Neural progenitor cell (in vitro differentiated cells): ENCODE measurements around the gene CCDC33.

Source experiments
- EZH2 ChIP-seq: fragments of 200-600 bp; sonication (generic); IDR thresholded peaks from 2 replicates; pipeline ENCODE4 v1.6.1; 2017; ENCODE audit warnings: antibody characterized with exemption, mild to moderate bottlenecking, moderate library complexity
- EZH2phosphoT487 ChIP-seq: fragments of 200-600 bp; sonication (generic); IDR thresholded peaks from 2 replicates; pipeline ENCODE4 v1.6.1; 2017; ENCODE audit warnings: antibody characterized with exemption
- TF ChIP-seq, protein P1 (sequence below): fragments of 200-600 bp; sonication (generic); IDR thresholded peaks from 2 replicates; pipeline ENCODE4 v1.5.1; 2017; ENCODE audit warnings: antibody characterized with exemption, mild to moderate bottlenecking

DNA sequence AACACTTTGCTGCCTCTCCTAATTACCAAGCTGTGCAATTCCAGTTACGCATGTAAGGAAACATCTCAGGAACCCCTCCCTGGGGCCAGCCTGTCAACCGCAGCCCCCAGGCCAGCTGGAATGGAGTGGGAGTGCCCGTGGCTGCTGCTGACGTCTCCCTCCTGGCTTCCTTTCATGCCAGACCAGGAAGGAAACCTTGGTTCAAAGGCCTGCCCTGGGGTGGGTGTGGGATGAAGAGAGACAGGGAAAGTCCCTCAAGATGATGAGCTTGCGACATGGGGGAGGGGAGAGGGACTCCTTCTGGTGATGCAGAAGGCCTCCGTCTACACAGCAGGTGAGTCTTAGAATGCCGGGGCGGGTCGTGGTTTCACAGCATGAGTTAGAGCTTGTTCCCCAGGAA is 142.7 kb downstream of the CCDC33 start:
- TF ChIP-seq, protein P1, sequence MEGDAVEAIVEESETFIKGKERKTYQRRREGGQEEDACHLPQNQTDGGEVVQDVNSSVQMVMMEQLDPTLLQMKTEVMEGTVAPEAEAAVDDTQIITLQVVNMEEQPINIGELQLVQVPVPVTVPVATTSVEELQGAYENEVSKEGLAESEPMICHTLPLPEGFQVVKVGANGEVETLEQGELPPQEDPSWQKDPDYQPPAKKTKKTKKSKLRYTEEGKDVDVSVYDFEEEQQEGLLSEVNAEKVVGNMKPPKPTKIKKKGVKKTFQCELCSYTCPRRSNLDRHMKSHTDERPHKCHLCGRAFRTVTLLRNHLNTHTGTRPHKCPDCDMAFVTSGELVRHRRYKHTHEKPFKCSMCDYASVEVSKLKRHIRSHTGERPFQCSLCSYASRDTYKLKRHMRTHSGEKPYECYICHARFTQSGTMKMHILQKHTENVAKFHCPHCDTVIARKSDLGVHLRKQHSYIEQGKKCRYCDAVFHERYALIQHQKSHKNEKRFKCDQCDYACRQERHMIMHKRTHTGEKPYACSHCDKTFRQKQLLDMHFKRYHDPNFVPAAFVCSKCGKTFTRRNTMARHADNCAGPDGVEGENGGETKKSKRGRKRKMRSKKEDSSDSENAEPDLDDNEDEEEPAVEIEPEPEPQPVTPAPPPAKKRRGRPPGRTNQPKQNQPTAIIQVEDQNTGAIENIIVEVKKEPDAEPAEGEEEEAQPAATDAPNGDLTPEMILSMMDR, result no peak
- no peak for TF ChIP-seq EZH2
- TF ChIP-seq EZH2phosphoT487, result no peak
